Measurements from ENCODE around the gene KIF24.

Gene KIF24

DNA sequence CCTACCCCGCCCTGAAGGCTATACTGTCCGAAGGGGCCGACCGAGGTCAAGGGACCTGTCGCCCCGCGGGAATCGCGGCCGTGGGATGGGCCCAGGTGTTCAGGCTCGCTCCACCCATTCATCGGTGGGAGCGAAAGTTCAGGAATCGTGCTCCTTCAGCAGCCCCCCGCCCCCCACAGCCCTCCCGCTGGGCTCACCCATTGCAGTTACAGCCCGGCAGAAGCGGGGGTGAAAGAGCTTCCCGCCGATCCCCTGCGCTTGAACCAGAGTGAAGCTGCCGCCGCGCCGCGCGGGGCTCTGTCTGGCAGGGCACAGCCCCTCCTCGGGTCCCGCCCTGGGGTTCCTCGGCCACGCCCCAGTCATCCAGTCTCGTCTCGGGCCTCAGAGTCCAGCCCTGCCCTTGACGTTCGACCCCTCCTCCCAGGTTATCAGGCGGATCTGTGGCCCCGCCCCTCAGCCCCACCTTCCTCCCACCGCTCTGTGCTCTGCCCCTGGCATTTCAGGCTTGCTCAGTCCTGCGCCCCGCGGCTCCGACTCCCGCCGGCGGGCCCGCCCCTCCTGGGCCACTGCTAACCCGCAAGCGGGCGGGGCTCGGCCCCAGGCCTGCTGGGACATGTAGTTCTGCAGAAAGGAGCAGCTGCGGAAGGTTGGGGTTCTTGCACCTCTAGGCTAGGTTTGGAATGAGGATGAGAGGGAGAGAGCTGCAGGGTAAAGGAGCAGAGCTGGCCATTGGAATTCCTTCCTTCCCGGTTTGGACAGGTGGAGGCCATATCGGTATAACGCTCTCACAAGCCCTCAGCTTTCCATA lies 47.7 kb upstream of the KIF24 start, which contains the start of gene MYORG (continued):
- TF ChIP-seq ZNF701 (tag by site-specific recombination; IDR thresholded peaks at IDR 0.05) (no peak), SP2 (tag by site-specific recombination; IDR thresholded peaks at IDR 0.05) (peak; percentile 95), ZNF23 (tag by site-specific recombination; IDR thresholded peaks at IDR 0.05; ENCODE audit: borderline replicate concordance) (no peak), GLIS2 (tag by site-specific recombination; IDR thresholded peaks at IDR 0.05) (peak; percentile 86), ZBTB17 (tag by site-specific recombination; IDR thresholded peaks at IDR 0.05) (peak; percentile 98), ZNF274 (IDR thresholded peaks at IDR 0.05; ENCODE audit: low read length) (no peak), ZNF274 (tag by site-specific recombination; IDR thresholded peaks at IDR 0.05; ENCODE audit: borderline replicate concordance) (no peak), BCL11A (tag by site-specific recombination; IDR thresholded peaks at IDR 0.05; ENCODE audit: low read depth) (peak; percentile 84), TRIM28 (IDR thresholded peaks at IDR 0.05; ENCODE audit: borderline replicate concordance, low read length) (peak; percentile 17; the same call in 1 of the 2 replicates), ZNF561 (tag by site-specific recombination; IDR thresholded peaks at IDR 0.05; ENCODE audit: borderline replicate concordance) (0 out of 2 replicates have a peak, but pooled peaks have one; percentile 13), ZXDB (tag by site-specific recombination; IDR thresholded peaks at IDR 0.05) (peak; percentile 86), EGR2 (tag by site-specific recombination; IDR thresholded peaks at IDR 0.05; ENCODE audit: low read depth) (peak; percentile 26; the same call in 1 of the 2 replicates), ZEB2 (tag by site-specific recombination; IDR thresholded peaks at IDR 0.05) (peak; percentile 75), ZNF394 (tag by site-specific recombination; IDR thresholded peaks at IDR 0.05; ENCODE audit: borderline replicate concordance) (peak; percentile 90), ZNF837 (tag by site-specific recombination; IDR thresholded peaks at IDR 0.05) (no peak), ZBTB1 (tag by site-specific recombination; IDR thresholded peaks at IDR 0.05) (no peak), ZNF175 (tag by site-specific recombination; IDR thresholded peaks at IDR 0.05) (no peak), KLF9 (tag by site-specific recombination; IDR thresholded peaks at IDR 0.05; ENCODE audit: low read depth) (peak; percentile 96), ZNF19 (tag by site-specific recombination; IDR thresholded peaks at IDR 0.05; ENCODE audit: low read depth) (no peak), ZBTB48 (tag by site-specific recombination; IDR thresholded peaks at IDR 0.05) (peak; percentile 60), HOXC10 (CRISPR knock-in tag; IDR thresholded peaks at IDR 0.05) (no peak), ZIC2 (tag by site-specific recombination; IDR thresholded peaks at IDR 0.05) (peak; percentile 54), SCRT2 (tag by site-specific recombination; IDR thresholded peaks at IDR 0.05) (0 out of 2 replicates have a peak, but pooled peaks have one; percentile 16), ZNF350 (tag by site-specific recombination; IDR thresholded peaks at IDR 0.05) (no peak), ZBTB7A (tag by site-specific recombination; IDR thresholded peaks at IDR 0.05; ENCODE audit: low read depth) (0 out of 2 replicates have a peak, but pooled peaks have one; percentile 19), ZNF341 (tag by site-specific recombination; IDR thresholded peaks at IDR 0.05; ENCODE audit: low read depth) (peak; percentile 61)
- TF ChIP-seq, protein P1, sequence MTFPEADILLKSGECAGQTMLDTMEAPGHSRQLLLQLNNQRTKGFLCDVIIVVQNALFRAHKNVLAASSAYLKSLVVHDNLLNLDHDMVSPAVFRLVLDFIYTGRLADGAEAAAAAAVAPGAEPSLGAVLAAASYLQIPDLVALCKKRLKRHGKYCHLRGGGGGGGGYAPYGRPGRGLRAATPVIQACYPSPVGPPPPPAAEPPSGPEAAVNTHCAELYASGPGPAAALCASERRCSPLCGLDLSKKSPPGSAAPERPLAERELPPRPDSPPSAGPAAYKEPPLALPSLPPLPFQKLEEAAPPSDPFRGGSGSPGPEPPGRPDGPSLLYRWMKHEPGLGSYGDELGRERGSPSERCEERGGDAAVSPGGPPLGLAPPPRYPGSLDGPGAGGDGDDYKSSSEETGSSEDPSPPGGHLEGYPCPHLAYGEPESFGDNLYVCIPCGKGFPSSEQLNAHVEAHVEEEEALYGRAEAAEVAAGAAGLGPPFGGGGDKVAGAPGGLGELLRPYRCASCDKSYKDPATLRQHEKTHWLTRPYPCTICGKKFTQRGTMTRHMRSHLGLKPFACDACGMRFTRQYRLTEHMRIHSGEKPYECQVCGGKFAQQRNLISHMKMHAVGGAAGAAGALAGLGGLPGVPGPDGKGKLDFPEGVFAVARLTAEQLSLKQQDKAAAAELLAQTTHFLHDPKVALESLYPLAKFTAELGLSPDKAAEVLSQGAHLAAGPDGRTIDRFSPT (tag by site-specific recombination; IDR thresholded peaks at IDR 0.05): peak; percentile 67
- TF ChIP-seq, protein P2, sequence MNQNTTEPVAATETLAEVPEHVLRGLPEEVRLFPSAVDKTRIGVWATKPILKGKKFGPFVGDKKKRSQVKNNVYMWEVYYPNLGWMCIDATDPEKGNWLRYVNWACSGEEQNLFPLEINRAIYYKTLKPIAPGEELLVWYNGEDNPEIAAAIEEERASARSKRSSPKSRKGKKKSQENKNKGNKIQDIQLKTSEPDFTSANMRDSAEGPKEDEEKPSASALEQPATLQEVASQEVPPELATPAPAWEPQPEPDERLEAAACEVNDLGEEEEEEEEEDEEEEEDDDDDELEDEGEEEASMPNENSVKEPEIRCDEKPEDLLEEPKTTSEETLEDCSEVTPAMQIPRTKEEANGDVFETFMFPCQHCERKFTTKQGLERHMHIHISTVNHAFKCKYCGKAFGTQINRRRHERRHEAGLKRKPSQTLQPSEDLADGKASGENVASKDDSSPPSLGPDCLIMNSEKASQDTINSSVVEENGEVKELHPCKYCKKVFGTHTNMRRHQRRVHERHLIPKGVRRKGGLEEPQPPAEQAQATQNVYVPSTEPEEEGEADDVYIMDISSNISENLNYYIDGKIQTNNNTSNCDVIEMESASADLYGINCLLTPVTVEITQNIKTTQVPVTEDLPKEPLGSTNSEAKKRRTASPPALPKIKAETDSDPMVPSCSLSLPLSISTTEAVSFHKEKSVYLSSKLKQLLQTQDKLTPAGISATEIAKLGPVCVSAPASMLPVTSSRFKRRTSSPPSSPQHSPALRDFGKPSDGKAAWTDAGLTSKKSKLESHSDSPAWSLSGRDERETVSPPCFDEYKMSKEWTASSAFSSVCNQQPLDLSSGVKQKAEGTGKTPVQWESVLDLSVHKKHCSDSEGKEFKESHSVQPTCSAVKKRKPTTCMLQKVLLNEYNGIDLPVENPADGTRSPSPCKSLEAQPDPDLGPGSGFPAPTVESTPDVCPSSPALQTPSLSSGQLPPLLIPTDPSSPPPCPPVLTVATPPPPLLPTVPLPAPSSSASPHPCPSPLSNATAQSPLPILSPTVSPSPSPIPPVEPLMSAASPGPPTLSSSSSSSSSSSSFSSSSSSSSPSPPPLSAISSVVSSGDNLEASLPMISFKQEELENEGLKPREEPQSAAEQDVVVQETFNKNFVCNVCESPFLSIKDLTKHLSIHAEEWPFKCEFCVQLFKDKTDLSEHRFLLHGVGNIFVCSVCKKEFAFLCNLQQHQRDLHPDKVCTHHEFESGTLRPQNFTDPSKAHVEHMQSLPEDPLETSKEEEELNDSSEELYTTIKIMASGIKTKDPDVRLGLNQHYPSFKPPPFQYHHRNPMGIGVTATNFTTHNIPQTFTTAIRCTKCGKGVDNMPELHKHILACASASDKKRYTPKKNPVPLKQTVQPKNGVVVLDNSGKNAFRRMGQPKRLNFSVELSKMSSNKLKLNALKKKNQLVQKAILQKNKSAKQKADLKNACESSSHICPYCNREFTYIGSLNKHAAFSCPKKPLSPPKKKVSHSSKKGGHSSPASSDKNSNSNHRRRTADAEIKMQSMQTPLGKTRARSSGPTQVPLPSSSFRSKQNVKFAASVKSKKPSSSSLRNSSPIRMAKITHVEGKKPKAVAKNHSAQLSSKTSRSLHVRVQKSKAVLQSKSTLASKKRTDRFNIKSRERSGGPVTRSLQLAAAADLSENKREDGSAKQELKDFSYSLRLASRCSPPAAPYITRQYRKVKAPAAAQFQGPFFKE (tag by site-specific recombination; IDR thresholded peaks at IDR 0.05; ENCODE audit: borderline replicate concordance): no peak
- TF ChIP-seq, protein P3, sequence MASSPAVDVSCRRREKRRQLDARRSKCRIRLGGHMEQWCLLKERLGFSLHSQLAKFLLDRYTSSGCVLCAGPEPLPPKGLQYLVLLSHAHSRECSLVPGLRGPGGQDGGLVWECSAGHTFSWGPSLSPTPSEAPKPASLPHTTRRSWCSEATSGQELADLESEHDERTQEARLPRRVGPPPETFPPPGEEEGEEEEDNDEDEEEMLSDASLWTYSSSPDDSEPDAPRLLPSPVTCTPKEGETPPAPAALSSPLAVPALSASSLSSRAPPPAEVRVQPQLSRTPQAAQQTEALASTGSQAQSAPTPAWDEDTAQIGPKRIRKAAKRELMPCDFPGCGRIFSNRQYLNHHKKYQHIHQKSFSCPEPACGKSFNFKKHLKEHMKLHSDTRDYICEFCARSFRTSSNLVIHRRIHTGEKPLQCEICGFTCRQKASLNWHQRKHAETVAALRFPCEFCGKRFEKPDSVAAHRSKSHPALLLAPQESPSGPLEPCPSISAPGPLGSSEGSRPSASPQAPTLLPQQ (tag by site-specific recombination; IDR thresholded peaks at IDR 0.05): 0 out of 2 replicates have a peak, but pooled peaks have one; percentile 34
- TF ChIP-seq, protein P4, sequence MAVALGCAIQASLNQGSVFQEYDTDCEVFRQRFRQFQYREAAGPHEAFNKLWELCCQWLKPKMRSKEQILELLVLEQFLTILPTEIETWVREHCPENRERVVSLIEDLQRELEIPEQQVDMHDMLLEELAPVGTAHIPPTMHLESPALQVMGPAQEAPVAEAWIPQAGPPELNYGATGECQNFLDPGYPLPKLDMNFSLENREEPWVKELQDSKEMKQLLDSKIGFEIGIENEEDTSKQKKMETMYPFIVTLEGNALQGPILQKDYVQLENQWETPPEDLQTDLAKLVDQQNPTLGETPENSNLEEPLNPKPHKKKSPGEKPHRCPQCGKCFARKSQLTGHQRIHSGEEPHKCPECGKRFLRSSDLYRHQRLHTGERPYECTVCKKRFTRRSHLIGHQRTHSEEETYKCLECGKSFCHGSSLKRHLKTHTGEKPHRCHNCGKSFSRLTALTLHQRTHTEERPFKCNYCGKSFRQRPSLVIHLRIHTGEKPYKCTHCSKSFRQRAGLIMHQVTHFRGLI (tag by site-specific recombination; IDR thresholded peaks at IDR 0.05): peak; percentile 11; the same call in 1 of the 2 replicates
